Neural progenitor cell (in vitro differentiated cells): ENCODE data around the gene KIAA0232. TPM values are rescaled to one million over a fixed set of nuclear protein-coding genes. Genes with fewer than 3 reads are reported as not detected.

Experiments
- DNase-seq: peaks from one replicate; pipeline ENCODE4 v3.0.0-alpha.2; 2016; ENCODE audit warnings: low spot score
- H2AFZ ChIP-seq: fragments of 200-600 bp; sonication (generic); replicated peaks from 2 replicates; pipeline ENCODE4 v1.6.1; 2016; ENCODE audit warnings: antibody characterized with exemption
- H3F3A ChIP-seq: fragments of 200-600 bp; sonication (generic); 2 replicates; pipeline ENCODE4 v1.6.1; 2016; ENCODE audit warnings: antibody characterized with exemption, low read depth
- H3K27ac ChIP-seq: fragments of 200-600 bp; sonication (generic); 2 replicates; pipeline ENCODE4 v1.5.1; 2016; ENCODE audit warnings: mild to moderate bottlenecking
- H3K27me3 ChIP-seq: fragments of 200-600 bp; sonication (generic); 2 replicates; pipeline ENCODE4 v1.6.1; 2016; ENCODE audit warnings: mild to moderate bottlenecking, moderate library complexity
- H3K36me3 ChIP-seq: fragments of 200-600 bp; sonication (generic); 2 replicates; pipeline ENCODE4 v1.5.1; 2016
- H3K4me1 ChIP-seq: fragments of 200-600 bp; sonication (generic); 2 replicates; pipeline ENCODE4 v1.6.1; 2016; ENCODE audit warnings: mixed run types
- H3K4me2 ChIP-seq: fragments of 200-600 bp; sonication (generic); 2 replicates; pipeline ENCODE4 v1.6.1; 2016
- H3K4me3 ChIP-seq: fragments of 200-600 bp; sonication (generic); 2 replicates; pipeline ENCODE4 v1.5.1; 2016
- H3K79me2 ChIP-seq: fragments of 200-600 bp; sonication (generic); 2 replicates; pipeline ENCODE4 v1.6.1; 2016; ENCODE audit warnings: low read depth
- H3K9ac ChIP-seq: fragments of 200-600 bp; sonication (generic); 2 replicates; pipeline ENCODE4 v1.6.1; 2016
- H3K9me3 ChIP-seq: fragments of 200-600 bp; sonication (generic); 2 replicates; pipeline ENCODE4 v1.5.1; 2016; ENCODE audit warnings: low read depth
- H4K20me1 ChIP-seq: fragments of 200-600 bp; sonication (generic); 2 replicates; pipeline ENCODE4 v1.6.1; 2016; ENCODE audit warnings: low read depth
- H3K27ac Mint-ChIP-seq: 3 replicates; pipeline ENCODE4 v1.8.0; 2021; ENCODE audit warnings: mixed read lengths
- H3K27me3 Mint-ChIP-seq: 2 replicates; pipeline ENCODE4 v1.8.0; 2022; ENCODE audit warnings: low read depth, mild to moderate bottlenecking, inconsistent platforms, moderate library complexity, mixed read lengths; ENCODE audit not compliant: insufficient read depth
- H3K36me3 Mint-ChIP-seq: 3 replicates; pipeline ENCODE4 v1.8.0; 2021; ENCODE audit warnings: mixed read lengths
- H3K4me1 Mint-ChIP-seq: 3 replicates; pipeline ENCODE4 v1.8.0; 2021; ENCODE audit warnings: mixed read lengths
- H3K4me3 Mint-ChIP-seq: 3 replicates; pipeline ENCODE4 v1.8.0; 2021; ENCODE audit warnings: mild to moderate bottlenecking, moderate library complexity, mixed read lengths
- H3K9me3 Mint-ChIP-seq: 3 replicates; pipeline ENCODE4 v1.8.0; 2020; ENCODE audit warnings: mixed read lengths
- EZH2 ChIP-seq: fragments of 200-600 bp; sonication (generic); IDR thresholded peaks from 2 replicates; pipeline ENCODE4 v1.6.1; 2017; ENCODE audit warnings: antibody characterized with exemption, mild to moderate bottlenecking, moderate library complexity
- EZH2phosphoT487 ChIP-seq: fragments of 200-600 bp; sonication (generic); IDR thresholded peaks from 2 replicates; pipeline ENCODE4 v1.6.1; 2017; ENCODE audit warnings: antibody characterized with exemption
- total RNA-seq: library from RNA; depleted of rRNA; stranded (reverse); fragments of >200 nt; gene quantifications from 2 replicates; pipeline ENCODE4 v1.2.3, GENCODE V29; 2015; ENCODE audit warnings: low replicate concordance
- TF ChIP-seq, protein P1 (sequence below): fragments of 200-600 bp; sonication (generic); IDR thresholded peaks from 2 replicates; pipeline ENCODE4 v1.5.1; 2017; ENCODE audit warnings: antibody characterized with exemption, mild to moderate bottlenecking

Gene KIAA0232, protein sequence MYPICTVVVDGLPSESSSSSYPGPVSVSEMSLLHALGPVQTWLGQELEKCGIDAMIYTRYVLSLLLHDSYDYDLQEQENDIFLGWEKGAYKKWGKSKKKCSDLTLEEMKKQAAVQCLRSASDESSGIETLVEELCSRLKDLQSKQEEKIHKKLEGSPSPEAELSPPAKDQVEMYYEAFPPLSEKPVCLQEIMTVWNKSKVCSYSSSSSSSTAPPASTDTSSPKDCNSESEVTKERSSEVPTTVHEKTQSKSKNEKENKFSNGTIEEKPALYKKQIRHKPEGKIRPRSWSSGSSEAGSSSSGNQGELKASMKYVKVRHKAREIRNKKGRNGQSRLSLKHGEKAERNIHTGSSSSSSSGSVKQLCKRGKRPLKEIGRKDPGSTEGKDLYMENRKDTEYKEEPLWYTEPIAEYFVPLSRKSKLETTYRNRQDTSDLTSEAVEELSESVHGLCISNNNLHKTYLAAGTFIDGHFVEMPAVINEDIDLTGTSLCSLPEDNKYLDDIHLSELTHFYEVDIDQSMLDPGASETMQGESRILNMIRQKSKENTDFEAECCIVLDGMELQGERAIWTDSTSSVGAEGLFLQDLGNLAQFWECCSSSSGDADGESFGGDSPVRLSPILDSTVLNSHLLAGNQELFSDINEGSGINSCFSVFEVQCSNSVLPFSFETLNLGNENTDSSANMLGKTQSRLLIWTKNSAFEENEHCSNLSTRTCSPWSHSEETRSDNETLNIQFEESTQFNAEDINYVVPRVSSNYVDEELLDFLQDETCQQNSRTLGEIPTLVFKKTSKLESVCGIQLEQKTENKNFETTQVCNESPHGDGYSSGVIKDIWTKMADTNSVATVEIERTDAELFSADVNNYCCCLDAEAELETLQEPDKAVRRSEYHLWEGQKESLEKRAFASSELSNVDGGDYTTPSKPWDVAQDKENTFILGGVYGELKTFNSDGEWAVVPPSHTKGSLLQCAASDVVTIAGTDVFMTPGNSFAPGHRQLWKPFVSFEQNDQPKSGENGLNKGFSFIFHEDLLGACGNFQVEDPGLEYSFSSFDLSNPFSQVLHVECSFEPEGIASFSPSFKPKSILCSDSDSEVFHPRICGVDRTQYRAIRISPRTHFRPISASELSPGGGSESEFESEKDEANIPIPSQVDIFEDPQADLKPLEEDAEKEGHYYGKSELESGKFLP (N-terminal part only)
- total RNA-seq = 42.9 and 52.2 TPM in 2 replicates

DNA sequence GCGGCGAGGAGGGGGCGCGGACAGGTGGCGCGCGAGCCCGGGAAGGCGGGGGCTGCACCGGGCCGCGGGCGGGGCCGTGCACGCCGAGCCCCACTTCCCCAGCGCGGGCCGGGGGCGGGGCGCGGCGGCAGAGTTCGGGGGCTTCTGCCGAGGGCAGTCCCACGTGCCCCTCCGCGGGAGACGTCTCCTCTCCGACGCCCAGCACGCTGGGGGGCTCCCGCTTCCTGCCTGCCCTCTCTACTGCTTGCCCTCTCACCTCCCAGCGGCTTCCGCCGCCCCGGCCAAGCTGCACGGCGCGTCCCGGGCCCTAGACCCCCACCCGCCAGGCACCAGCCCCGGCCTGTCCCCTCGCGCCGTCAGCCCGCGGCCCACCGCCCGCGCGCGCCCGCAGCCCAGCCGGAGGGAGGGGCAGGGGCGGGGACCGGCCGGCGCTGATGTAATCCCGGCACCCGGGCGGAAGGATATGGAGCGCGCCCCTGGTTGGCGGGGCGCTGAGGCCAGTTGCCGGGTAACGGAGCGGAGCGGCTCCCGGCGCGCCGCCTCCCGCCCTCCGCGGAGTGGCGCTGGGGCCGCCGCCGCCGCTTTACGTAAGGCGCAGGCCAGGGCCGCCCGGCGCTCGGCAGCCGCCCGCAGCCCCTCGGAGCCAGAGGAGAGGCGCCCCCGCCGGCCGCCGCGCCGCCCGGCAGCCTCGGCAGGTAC, at the start of gene KIAA0232:
KIAA0232 (plus strand) TSS at position 581 of the 699 bp plus-strand sequence. CDS start 41,727 bp downstream, outside the sequence.
- peak; percentile 98 for DNase-seq
- Histone ChIP-seq H3K27me3 (peaks cover 11% of the 10 kb centered on the region), H3K79me2 (peaks cover 43% of the 10 kb centered on the region), H3K4me3 (peak within 1 kb of the TSS; percentile 100), H3K4me1 (peaks cover 34% of the 10 kb centered on the region), H3F3A (peaks cover 49% of the 10 kb centered on the region), H3K9ac (peak within 1 kb of the TSS; percentile 98), H3K9me3 (no peaks in the 10 kb centered on the region), H2AFZ (peak within 1 kb of the TSS; percentile 96), H3K27ac (peak within 1 kb of the TSS; percentile 94), H3K4me2 (peak within 1 kb of the TSS; percentile 94), H4K20me1 (peaks cover 38% of the 10 kb centered on the region), H3K36me3 (no peaks in the 10 kb centered on the region)
- peaks cover 15% of the 10 kb centered on the region for H3K27me3 Mint-ChIP-seq
- TF ChIP-seq, protein P1, sequence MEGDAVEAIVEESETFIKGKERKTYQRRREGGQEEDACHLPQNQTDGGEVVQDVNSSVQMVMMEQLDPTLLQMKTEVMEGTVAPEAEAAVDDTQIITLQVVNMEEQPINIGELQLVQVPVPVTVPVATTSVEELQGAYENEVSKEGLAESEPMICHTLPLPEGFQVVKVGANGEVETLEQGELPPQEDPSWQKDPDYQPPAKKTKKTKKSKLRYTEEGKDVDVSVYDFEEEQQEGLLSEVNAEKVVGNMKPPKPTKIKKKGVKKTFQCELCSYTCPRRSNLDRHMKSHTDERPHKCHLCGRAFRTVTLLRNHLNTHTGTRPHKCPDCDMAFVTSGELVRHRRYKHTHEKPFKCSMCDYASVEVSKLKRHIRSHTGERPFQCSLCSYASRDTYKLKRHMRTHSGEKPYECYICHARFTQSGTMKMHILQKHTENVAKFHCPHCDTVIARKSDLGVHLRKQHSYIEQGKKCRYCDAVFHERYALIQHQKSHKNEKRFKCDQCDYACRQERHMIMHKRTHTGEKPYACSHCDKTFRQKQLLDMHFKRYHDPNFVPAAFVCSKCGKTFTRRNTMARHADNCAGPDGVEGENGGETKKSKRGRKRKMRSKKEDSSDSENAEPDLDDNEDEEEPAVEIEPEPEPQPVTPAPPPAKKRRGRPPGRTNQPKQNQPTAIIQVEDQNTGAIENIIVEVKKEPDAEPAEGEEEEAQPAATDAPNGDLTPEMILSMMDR = no peak
- no peak for TF ChIP-seq EZH2phosphoT487
- H3K27ac Mint-ChIP-seq = no peak within 1 kb of the TSS
- no peaks in the 10 kb centered on the region for H3K9me3 Mint-ChIP-seq
- peak within 1 kb of the TSS; percentile 92 for H3K4me3 Mint-ChIP-seq
- peaks cover 59% of the 10 kb centered on the region for H3K4me1 Mint-ChIP-seq
- H3K36me3 Mint-ChIP-seq = peaks cover 4% of the 10 kb centered on the region

DNA sequence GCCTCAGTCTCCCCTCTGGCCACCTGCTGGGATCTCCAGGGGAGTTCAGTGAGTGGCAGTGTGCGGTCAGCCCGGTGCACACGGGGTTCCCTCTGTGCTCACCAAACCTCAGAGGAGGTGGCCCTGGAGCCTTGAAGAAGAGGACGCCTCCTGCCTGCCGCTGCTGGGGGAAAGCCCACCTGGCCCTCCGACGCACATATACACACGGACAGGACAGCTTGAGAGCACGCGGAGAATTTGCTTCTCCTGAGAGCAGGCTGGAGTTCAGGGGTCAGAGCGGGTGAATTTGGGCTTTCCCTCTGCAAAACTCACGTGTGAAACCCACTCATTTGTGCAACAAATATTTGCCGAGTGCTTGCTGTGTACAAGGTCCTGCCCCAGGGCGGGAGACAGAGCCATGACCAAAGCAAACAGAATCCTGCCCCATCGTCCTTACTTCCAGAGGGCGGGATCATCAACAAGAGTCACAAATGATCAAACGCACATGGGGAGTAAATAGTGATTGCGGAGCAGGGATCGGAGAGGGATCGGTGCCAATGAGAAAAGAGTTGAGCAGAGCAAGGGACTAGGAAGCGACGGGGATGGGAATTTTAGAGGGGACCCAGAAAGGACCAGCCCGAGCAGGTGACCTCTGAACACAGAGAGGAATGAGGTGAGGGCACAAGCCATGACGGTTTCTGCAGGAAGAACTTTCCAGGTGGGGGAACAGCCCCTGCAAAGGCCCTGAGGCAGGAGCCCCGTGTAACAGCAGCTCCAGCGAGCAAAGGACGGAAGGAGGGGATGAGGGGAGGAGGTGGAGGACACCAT, 49.0 kb upstream of the KIAA0232 start:
- H3K4me1 Mint-ChIP-seq = peaks cover 7% of the 10 kb centered on the region
- no peak overlapping the region for H3K27ac Mint-ChIP-seq
- Histone ChIP-seq H3K27me3 (no peaks in the 10 kb centered on the region), H2AFZ (no peak overlapping the region), H3K79me2 (no peaks in the 10 kb centered on the region), H3K36me3 (no peaks in the 10 kb centered on the region), H3F3A (no peaks in the 10 kb centered on the region), H3K4me1 (no peaks in the 10 kb centered on the region), H3K4me2 (no peak overlapping the region), H3K27ac (no peak overlapping the region), H3K9me3 (no peaks in the 10 kb centered on the region), H4K20me1 (no peaks in the 10 kb centered on the region), H3K9ac (no peak overlapping the region), H3K4me3 (no peak overlapping the region)
- peaks cover 15% of the 10 kb centered on the region for H3K27me3 Mint-ChIP-seq
- no peaks in the 10 kb centered on the region for H3K9me3 Mint-ChIP-seq
- no peaks in the 10 kb centered on the region for H3K36me3 Mint-ChIP-seq
- TF ChIP-seq EZH2phosphoT487 (no peak), EZH2 (no peak)
- TF ChIP-seq, protein P1 = no peak
- no peak for DNase-seq
- H3K4me3 Mint-ChIP-seq = no peak overlapping the region
